Measurements from ENCODE around the gene CHRNB4. TPM values are rescaled to one million over a fixed set of nuclear protein-coding genes. Genes with fewer than 3 reads are reported as not detected.

CHRNB4 gene
- total RNA-seq, 2 donors from 2014 or later = 0.22 to 0.70 TPM

DNA sequence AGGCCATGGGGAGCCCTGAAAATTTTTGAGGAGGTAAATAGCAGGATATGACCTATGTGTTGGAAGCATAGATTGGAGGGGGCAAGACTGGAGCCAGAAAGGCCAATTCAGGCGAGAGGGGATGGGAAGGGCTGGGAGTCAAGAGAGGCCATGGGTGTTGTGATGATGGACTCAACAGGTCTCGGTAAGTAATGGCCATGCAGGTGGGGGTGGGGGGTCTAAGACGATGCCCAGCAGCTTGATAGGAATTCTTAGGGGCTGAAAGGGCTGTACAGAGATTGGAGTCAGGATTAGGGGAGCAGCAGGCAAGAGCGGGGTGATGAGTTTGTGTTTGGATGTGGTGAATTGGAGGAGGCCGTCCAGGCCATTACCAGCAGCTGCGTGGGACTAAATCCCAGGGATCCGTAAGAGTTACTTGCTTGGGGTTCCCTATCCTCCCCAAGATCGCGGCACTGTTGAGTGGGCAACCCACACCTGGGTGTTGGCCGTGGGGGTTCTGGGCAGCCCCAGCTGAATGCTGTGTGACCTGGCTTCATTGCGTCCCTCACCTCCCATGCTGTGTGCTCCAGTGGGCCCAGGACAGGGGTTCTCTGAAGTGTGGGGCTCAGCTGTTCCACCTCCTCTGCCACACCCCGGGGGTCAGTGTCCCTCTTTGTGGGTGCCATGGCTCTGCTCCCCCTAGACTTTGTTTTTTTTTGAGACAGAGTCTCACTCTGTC lies 41.8 kb upstream of the CHRNB4 start:
- H3K27me3 ChIP-seq (ENCODE audit: control insufficient read depth, insufficient read depth, low read length, poor library complexity, severe bottlenecking) = no peaks in the 10 kb centered on the region
- Mint-ChIP-seq H3K4me3 (no peak overlapping the region), H3K27me3 (ENCODE audit: insufficient read depth) (peaks cover 7% of the 10 kb centered on the region), H3K9me3 (no peaks in the 10 kb centered on the region), H3K36me3 (ENCODE audit: low read depth) (no peaks in the 10 kb centered on the region), H3K4me1 (peaks cover 31% of the 10 kb centered on the region), H3K27ac (no peak overlapping the region)
- TF ChIP-seq, protein P1, sequence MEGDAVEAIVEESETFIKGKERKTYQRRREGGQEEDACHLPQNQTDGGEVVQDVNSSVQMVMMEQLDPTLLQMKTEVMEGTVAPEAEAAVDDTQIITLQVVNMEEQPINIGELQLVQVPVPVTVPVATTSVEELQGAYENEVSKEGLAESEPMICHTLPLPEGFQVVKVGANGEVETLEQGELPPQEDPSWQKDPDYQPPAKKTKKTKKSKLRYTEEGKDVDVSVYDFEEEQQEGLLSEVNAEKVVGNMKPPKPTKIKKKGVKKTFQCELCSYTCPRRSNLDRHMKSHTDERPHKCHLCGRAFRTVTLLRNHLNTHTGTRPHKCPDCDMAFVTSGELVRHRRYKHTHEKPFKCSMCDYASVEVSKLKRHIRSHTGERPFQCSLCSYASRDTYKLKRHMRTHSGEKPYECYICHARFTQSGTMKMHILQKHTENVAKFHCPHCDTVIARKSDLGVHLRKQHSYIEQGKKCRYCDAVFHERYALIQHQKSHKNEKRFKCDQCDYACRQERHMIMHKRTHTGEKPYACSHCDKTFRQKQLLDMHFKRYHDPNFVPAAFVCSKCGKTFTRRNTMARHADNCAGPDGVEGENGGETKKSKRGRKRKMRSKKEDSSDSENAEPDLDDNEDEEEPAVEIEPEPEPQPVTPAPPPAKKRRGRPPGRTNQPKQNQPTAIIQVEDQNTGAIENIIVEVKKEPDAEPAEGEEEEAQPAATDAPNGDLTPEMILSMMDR (conservative IDR thresholded peaks at IDR 0.05) = no peak
- no peak overlapping the region for H3K27ac ChIP-seq (ENCODE audit: low read depth, low read length)
- peak; percentile 12 for DNase-seq
- WGBS, 2 experiments (ENCODE audit: insufficient coverage in 1 of 2, insufficient read length in 1 of 2) = 92 to 95% methylated on average over 10 to 12 of the region's 12 CpGs
- H3K9ac ChIP-seq (ENCODE audit: extremely low read depth, low read length, poor library complexity, severe bottlenecking) = no peak overlapping the region
- H3K4me3 ChIP-seq (ENCODE audit: low read length) = no peak overlapping the region
- H3K4me1 ChIP-seq (ENCODE audit: control insufficient read depth, insufficient read depth, low read length) = peaks cover 13% of the 10 kb centered on the region
- H3K36me3 ChIP-seq (ENCODE audit: control insufficient read depth, insufficient read depth, low read length) = no peaks in the 10 kb centered on the region
- H3K9me3 ChIP-seq (ENCODE audit: control insufficient read depth, low read length) = no peaks in the 10 kb centered on the region

DNA sequence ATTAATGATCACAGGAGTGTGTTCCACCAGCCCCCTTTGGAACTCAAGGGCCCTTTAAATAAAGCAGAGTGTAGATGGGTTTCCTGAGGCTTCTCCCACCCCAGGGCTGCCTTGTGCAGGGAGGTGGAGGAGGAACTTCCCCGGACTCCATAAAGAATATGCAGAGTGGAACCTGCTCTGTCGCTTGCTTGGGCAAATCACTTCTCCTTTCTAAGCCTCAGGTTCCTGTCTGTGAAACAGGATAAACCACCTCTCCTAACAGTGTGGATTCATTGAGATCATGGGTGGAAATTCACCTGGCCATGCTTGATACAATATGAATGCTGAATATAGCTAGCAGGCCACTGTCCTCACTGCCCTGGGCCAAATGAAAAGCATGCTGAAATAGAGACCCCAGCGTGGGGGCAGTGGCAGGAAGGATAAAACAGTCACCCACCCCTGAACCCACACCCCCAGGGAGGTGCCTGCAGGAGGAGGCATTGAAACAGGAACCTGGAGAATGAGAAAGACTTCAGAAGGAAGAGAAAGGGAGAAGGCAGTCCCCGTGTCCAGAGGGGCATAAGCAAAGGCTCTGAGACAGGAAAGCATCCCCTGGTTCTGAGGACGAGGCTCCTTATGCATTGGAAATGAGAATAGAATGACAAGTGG lies 41.1 kb upstream of the CHRNB4 start:
- peaks cover 13% of the 10 kb centered on the region for H3K4me1 ChIP-seq (ENCODE audit: control insufficient read depth, insufficient read depth, low read length)
- TF ChIP-seq, protein P1 (conservative IDR thresholded peaks at IDR 0.05) = no peak
- no peaks in the 10 kb centered on the region for H3K27me3 ChIP-seq (ENCODE audit: control insufficient read depth, insufficient read depth, low read length, poor library complexity, severe bottlenecking)
- Mint-ChIP-seq H3K27ac (no peak overlapping the region), H3K36me3 (ENCODE audit: low read depth) (no peaks in the 10 kb centered on the region), H3K4me1 (peaks cover 31% of the 10 kb centered on the region), H3K9me3 (no peaks in the 10 kb centered on the region), H3K4me3 (no peak overlapping the region), H3K27me3 (ENCODE audit: insufficient read depth) (peaks cover 7% of the 10 kb centered on the region)
- no peak overlapping the region for H3K4me3 ChIP-seq (ENCODE audit: low read length)
- H3K9ac ChIP-seq (ENCODE audit: extremely low read depth, low read length, poor library complexity, severe bottlenecking) = no peak overlapping the region
- peak overlapping the region; percentile 30 for H3K27ac ChIP-seq (ENCODE audit: low read depth, low read length)
- WGBS, 2 experiments (ENCODE audit: insufficient coverage in 1 of 2, insufficient read length in 1 of 2) = 74 to 100% methylated on average over 1 to 5 of the region's 5 CpGs
- H3K36me3 ChIP-seq (ENCODE audit: control insufficient read depth, insufficient read depth, low read length) = no peaks in the 10 kb centered on the region
- no peaks in the 10 kb centered on the region for H3K9me3 ChIP-seq (ENCODE audit: control insufficient read depth, low read length)
- DNase-seq = no peak

DNA sequence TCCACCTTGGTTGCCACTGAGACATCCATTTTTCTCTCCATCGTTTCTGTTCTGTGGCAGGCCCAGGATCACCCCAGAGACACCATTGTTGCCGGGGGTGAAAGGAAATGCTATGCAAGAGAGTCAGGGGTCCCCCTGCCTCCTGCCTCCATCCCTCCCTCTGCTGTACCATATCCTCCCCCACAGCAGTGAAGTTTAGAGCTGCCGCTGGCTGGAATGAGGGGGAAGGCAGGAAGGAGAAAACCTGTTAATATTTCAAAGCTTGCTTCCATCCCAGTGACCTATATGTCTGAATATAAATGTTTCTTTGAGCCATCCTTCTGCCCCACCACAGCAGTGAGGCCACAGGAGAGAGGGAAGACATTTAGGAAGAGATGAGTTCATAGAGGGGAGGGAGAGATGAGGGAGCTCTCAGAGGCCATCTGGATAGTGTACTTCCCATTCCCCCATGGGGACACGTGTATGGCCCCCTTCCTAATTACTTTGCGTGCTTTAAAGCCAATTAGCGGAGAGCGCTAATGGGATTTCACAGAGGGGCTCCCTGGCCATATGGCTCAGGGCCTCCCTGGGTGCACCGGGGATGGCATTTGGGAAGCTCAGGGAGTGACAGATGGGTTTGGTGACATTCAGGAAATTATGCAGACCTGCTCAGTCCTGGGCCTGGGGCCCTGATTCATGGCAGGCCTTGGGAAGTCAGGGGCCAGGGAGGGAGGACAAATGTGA lies 40.4 kb upstream of the CHRNB4 start:
- H3K4me3 Mint-ChIP-seq = peak overlapping the region; percentile 20
- WGBS, 2 experiments (ENCODE audit: insufficient coverage in 1 of 2, insufficient read length in 1 of 2) = 51 to 52% methylated on average over 5 to 8 of the region's 8 CpGs
- H3K36me3 Mint-ChIP-seq (ENCODE audit: low read depth) = no peaks in the 10 kb centered on the region
- peaks cover 7% of the 10 kb centered on the region for H3K27me3 Mint-ChIP-seq (ENCODE audit: insufficient read depth)
- peak; percentile 57 for DNase-seq
- no peaks in the 10 kb centered on the region for H3K36me3 ChIP-seq (ENCODE audit: control insufficient read depth, insufficient read depth, low read length)
- H3K4me1 ChIP-seq (ENCODE audit: control insufficient read depth, insufficient read depth, low read length) = peaks cover 13% of the 10 kb centered on the region
- TF ChIP-seq, protein P1 (conservative IDR thresholded peaks at IDR 0.05) = no peak
- H3K27ac ChIP-seq (ENCODE audit: low read depth, low read length) = peak overlapping the region; percentile 81
- no peak overlapping the region for H3K27ac Mint-ChIP-seq
- no peak overlapping the region for H3K4me3 ChIP-seq (ENCODE audit: low read length)
- H3K9me3 Mint-ChIP-seq = no peaks in the 10 kb centered on the region
- no peaks in the 10 kb centered on the region for H3K27me3 ChIP-seq (ENCODE audit: control insufficient read depth, insufficient read depth, low read length, poor library complexity, severe bottlenecking)
- H3K4me1 Mint-ChIP-seq = peaks cover 31% of the 10 kb centered on the region
- no peaks in the 10 kb centered on the region for H3K9me3 ChIP-seq (ENCODE audit: control insufficient read depth, low read length)
- no peak overlapping the region for H3K9ac ChIP-seq (ENCODE audit: extremely low read depth, low read length, poor library complexity, severe bottlenecking)

Data from endodermal cell (in vitro differentiated cells).